Measurements from ENCODE around the gene FAM222A.

FAM222A gene

GRCh38 chr12:109778684-109779083, 65.1 kb downstream of the FAM222A start:
- Histone ChIP-seq H3F3A (ENCODE audit: insufficient read depth, low read length) (no peaks in the 10 kb centered on the region), H3K36me3 (replicated peaks; ENCODE audit: insufficient read depth, low read length) (no peaks in the 10 kb centered on the region), H3K79me2 (ENCODE audit: low read length) (no peaks in the 10 kb centered on the region), H3K27me3 (replicated peaks; ENCODE audit: insufficient read depth, low read length) (no peaks in the 10 kb centered on the region), H3K9me2 (replicated peaks; ENCODE audit: insufficient read depth, low read length) (no peaks in the 10 kb centered on the region), H4K20me1 (ENCODE audit: insufficient read depth, low read length) (no peaks in the 10 kb centered on the region), H2AFZ (ENCODE audit: low read length) (no peak overlapping the region), H3K4me1 (ENCODE audit: low read length) (no peaks in the 10 kb centered on the region), H3K9me3 (replicated peaks; ENCODE audit: insufficient read depth, low read length) (no peaks in the 10 kb centered on the region), H3K4me3 (ENCODE audit: low read length) (no peak overlapping the region), H3K4me2 (ENCODE audit: low read depth, low read length) (no peak overlapping the region), H3K27ac (ENCODE audit: low read length) (no peak overlapping the region), H3K9ac (ENCODE audit: low read length) (no peak overlapping the region)
- TF ChIP-seq EZH2 (optimal IDR thresholded peaks at IDR 0.05; ENCODE audit: low read depth, low read length) (no peak), CTCF (IDR thresholded peaks at IDR 0.05; ENCODE audit: low read length) (no peak)
- no peak for DNase-seq

- Histone ChIP-seq H2AFZ (ENCODE audit: low read length) (no peak overlapping the region), H3K4me2 (ENCODE audit: low read depth, low read length) (no peak overlapping the region), H3K27ac (ENCODE audit: low read length) (no peak overlapping the region), H3K27me3 (replicated peaks; ENCODE audit: insufficient read depth, low read length) (no peaks in the 10 kb centered on the region), H3K4me1 (ENCODE audit: low read length) (no peaks in the 10 kb centered on the region), H3K79me2 (ENCODE audit: low read length) (no peaks in the 10 kb centered on the region), H3K9ac (ENCODE audit: low read length) (no peak overlapping the region), H3K9me3 (replicated peaks; ENCODE audit: insufficient read depth, low read length) (no peaks in the 10 kb centered on the region), H3K9me2 (replicated peaks; ENCODE audit: insufficient read depth, low read length) (no peaks in the 10 kb centered on the region), H4K20me1 (ENCODE audit: insufficient read depth, low read length) (no peaks in the 10 kb centered on the region), H3K36me3 (replicated peaks; ENCODE audit: insufficient read depth, low read length) (no peaks in the 10 kb centered on the region), H3K4me3 (ENCODE audit: low read length) (no peak overlapping the region), H3F3A (ENCODE audit: insufficient read depth, low read length) (no peaks in the 10 kb centered on the region)
- no peak for DNase-seq
- TF ChIP-seq EZH2phosphoT487 (IDR thresholded peaks at IDR 0.05; ENCODE audit: low read length) = no peak
- TF ChIP-seq EZH2 (optimal IDR thresholded peaks at IDR 0.05; ENCODE audit: low read depth, low read length) = no peak
- no peak for TF ChIP-seq CTCF (IDR thresholded peaks at IDR 0.05; ENCODE audit: low read length)
These were observed 65.8 kb downstream of the FAM222A start for GRCh38 chr12:109779382-109779781.

GRCh38 chr12:109781668-109782325, 68.2 kb downstream of the FAM222A start:
- no peaks in the 10 kb centered on the region for H3F3A ChIP-seq (ENCODE audit: insufficient read depth, low read length)
- no peak overlapping the region for H3K4me3 ChIP-seq (ENCODE audit: low read length)
- H3K4me1 ChIP-seq (ENCODE audit: low read length) = no peaks in the 10 kb centered on the region
- no peak overlapping the region for H3K27ac ChIP-seq (ENCODE audit: low read length)
- no peak overlapping the region for H3K9ac ChIP-seq (ENCODE audit: low read length)
- TF ChIP-seq EZH2phosphoT487 (IDR thresholded peaks at IDR 0.05; ENCODE audit: low read length) (no peak), CTCF (IDR thresholded peaks at IDR 0.05; ENCODE audit: low read length) (no peak), EZH2 (optimal IDR thresholded peaks at IDR 0.05; ENCODE audit: low read depth, low read length) (no peak)
- no peaks in the 10 kb centered on the region for H3K9me3 ChIP-seq (replicated peaks; ENCODE audit: insufficient read depth, low read length)
- DNase-seq = no peak
- no peaks in the 10 kb centered on the region for H3K36me3 ChIP-seq (replicated peaks; ENCODE audit: insufficient read depth, low read length)
- no peaks in the 10 kb centered on the region for H3K79me2 ChIP-seq (ENCODE audit: low read length)
- H4K20me1 ChIP-seq (ENCODE audit: insufficient read depth, low read length) = no peaks in the 10 kb centered on the region
- H3K9me2 ChIP-seq (replicated peaks; ENCODE audit: insufficient read depth, low read length) = no peaks in the 10 kb centered on the region
- H2AFZ ChIP-seq (ENCODE audit: low read length) = no peak overlapping the region
- no peak overlapping the region for H3K4me2 ChIP-seq (ENCODE audit: low read depth, low read length)
- H3K27me3 ChIP-seq (replicated peaks; ENCODE audit: insufficient read depth, low read length) = no peaks in the 10 kb centered on the region; the same call in 1 of the 2 replicates

Measured in MM.1S (cell line).